GM12801 (cell line): ENCODE data around the gene GABRD.

Experiments
- TF ChIP-seq, protein P1 (sequence below): IDR thresholded peaks from one replicate; pipeline ENCODE4 v1.5.1; 2011; ENCODE audit warnings: control low read depth; ENCODE audit not compliant: insufficient read length; ENCODE audit errors: extremely low read depth

The GABRD gene

DNA sequence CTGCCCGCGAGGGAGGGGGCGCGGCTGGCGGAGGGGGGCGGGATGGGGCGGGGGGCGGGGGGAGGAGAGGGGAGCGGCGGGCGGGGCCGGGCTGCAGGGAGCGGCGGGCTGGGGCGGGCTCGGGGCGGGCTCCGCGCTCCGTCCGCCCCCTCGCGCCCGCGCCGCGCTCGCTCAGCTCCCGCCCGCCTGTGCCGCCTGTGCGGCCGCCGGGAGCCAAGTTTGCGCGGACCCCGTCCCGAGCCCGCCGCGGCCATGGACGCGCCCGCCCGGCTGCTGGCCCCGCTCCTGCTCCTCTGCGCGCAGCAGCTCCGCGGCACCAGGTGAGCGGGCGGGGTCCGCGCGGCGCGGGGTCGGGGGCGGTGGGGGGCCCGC, at the start of gene GABRD:
Gene GABRD (plus strand): TSS at position 174 of the 372 bp plus-strand sequence. CDS start 79 bp downstream, at position 253.
- TF ChIP-seq, protein P1, sequence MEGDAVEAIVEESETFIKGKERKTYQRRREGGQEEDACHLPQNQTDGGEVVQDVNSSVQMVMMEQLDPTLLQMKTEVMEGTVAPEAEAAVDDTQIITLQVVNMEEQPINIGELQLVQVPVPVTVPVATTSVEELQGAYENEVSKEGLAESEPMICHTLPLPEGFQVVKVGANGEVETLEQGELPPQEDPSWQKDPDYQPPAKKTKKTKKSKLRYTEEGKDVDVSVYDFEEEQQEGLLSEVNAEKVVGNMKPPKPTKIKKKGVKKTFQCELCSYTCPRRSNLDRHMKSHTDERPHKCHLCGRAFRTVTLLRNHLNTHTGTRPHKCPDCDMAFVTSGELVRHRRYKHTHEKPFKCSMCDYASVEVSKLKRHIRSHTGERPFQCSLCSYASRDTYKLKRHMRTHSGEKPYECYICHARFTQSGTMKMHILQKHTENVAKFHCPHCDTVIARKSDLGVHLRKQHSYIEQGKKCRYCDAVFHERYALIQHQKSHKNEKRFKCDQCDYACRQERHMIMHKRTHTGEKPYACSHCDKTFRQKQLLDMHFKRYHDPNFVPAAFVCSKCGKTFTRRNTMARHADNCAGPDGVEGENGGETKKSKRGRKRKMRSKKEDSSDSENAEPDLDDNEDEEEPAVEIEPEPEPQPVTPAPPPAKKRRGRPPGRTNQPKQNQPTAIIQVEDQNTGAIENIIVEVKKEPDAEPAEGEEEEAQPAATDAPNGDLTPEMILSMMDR: no peak

- TF ChIP-seq, protein P1: no peak
Observed at GRCh38 chr1:1969505-1969900, 49.6 kb upstream of the GABRD start.

GRCh38 chr1:1969953-1970716, 49.0 kb upstream of the GABRD start:
- TF ChIP-seq, protein P1: no peak

DNA sequence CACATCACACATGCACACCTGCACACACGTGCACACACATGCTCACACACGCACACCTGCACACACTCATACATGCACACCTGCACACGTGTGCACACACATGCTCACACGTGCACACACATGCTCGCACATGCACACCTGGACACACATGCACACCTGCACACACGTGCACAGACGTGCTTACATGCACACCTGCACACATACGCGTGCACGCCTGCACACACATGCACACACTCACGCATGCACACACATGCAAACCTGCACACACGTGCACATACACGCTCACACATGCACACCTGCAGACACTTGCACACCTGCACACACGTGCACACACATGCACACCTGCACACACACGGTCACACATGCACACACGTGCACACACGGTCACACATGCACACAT, 48.1 kb upstream of the GABRD start:
- TF ChIP-seq, protein P1: no peak

DNA sequence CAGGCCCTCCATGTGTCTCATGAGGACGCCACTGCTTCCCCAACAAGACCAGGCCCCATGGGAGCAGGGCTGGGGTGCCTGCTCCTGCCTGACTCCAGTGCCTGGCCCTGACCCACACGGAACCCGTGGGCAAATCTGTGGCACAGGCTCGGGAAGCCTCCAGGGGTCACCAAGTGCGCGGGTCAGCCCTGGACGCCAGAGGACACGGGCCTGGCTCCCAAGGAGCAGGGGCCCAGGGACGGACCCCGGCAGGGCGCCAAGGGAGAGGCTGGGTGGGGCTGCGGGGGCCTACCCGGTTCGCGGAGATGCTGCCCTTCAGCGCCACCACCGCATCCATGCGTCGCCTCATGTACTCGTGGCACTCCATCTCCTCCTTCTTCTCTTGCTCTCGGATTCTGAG, 47.5 kb upstream of the GABRD start:
- TF ChIP-seq, protein P1: no peak

DNA sequence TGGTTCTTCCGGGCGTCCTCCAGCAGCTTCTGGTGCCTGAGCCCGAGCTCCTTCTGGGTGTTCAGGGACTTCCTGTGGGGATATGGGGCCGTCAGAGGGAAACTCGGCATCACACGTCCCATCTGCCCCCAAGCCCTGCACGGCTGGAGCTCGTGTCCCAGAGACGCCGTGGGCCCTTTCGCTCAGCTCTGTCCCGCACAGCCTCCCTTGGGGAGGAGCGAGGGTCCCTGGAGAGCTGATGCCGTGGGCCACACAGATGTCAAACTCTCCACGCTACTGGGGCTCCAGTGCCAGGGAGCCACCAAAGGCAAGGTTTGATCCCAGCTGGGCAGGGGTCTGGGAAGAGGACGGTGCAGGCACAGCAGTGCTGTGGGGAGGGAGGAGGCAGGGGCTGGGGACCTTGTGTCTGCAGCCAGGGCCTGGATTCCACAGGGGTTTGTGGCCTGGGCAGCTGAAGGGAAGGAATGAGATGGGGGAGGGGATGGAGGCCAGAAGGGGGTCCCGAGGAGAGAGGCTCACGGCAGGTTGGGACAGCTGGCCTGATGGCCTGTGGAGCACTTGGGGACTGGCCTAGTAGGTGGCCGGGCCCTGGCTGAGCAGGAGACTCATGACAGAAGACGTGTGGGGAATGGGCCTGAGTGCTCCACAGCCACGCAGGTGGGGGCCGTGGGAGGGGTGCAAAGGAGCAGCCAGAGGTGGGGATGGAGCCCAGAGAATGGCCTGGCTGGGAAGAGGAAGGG, 46.0 kb upstream of the GABRD start:
- TF ChIP-seq, protein P1: no peak

DNA sequence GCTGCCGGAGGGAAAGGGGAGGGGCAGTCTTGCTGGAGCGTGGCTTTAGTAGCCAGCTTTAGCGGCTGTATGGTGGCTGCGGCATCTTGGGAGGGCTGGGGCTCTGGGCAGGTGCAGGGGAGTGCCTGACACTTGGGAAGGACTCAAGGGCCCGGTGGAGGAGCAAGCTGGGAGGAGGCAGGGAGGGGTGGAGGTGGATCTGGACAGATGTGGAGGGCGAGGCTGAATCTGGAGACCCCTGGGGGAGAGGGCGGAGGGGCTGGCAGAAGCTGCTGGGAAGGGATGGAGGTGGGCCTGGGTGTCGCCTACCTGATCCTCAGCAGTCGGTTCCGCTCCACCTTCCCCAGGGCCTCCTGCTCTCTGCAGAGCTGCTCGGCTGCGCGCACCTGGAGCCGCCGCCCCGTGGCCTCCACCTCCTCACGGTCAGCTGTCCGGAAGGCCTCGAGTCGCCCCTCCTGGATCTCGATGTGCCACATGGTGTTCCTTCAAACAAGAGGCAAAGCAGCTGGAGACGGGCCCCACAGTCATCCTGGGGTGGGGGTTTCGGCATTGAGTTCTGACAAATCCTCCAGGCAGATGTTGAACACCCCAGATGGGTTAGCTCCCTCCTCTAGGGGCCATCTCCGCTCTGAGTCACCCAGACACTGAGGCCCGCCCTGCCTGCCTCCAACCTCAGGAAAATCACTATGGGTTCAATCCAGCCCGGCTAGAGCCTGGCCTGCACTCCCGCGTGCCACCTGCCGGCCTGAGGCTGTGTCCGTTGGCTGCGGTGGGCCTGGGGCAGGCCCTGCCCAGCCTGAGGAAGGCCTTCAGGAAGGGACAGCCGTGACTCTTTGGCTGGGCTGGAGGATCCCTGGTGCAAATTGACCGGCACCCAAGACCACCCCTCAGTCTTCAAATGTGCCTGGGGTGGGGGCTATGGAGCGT, 45.2 kb upstream of the GABRD start:
- TF ChIP-seq, protein P1: no peak
